MCF 10A (cell line): ENCODE measurements around the gene DMRT3. TPM values are rescaled to one million over a fixed set of nuclear protein-coding genes. Genes with fewer than 3 reads are reported as not detected.
A peak's percentile ranks its signal among the peaks of the same experiment; 100 is the strongest.

Source experiments
- BruUV-seq: library from RNA; stranded (reverse); fragments of 400-500 nt; replicated peaks from 2 replicates; lab custom pipeline; 2021; lab: Mats Ljungman, UMichigan
- CTCF ChIA-PET: fragments of 300-600 bp; sonication (Branson Sonifier 250); formaldehyde crosslinking; extraction: SDS; loops from one replicate; lab custom pipeline; 2021; ENCODE audit warnings: antibody characterized with exemption, inconsistent platforms; lab: Yijun Ruan, JAX
- POLR2A ChIA-PET: fragments of 300-600, 350-650 bp; sonication (Branson Sonifier 250); formaldehyde crosslinking; extraction: SDS; loops from one replicate; lab custom pipeline; 2020; ENCODE audit warnings: antibody characterized with exemption, inconsistent platforms; lab: Yijun Ruan, JAX
- DNase-seq: peaks from one replicate; pipeline ENCODE4 v3.0.0-alpha.2; 2018; ENCODE audit not compliant: unreplicated experiment
- H3K27ac Mint-ChIP-seq: one replicate; pipeline ENCODE4 v1.8.0; 2022; ENCODE audit warnings: mild to moderate bottlenecking, low read depth, mixed read lengths; ENCODE audit not compliant: unreplicated experiment
- H3K27me3 Mint-ChIP-seq: one replicate; pipeline ENCODE4 v1.8.0; 2022; ENCODE audit warnings: mixed read lengths; ENCODE audit not compliant: insufficient read depth, unreplicated experiment
- H3K36me3 Mint-ChIP-seq: one replicate; pipeline ENCODE4 v1.8.0; 2022; ENCODE audit warnings: mild to moderate bottlenecking, moderate library complexity, mixed read lengths; ENCODE audit not compliant: insufficient read depth, unreplicated experiment
- H3K4me1 Mint-ChIP-seq: one replicate; pipeline ENCODE4 v1.8.0; 2022; ENCODE audit warnings: mixed read lengths; ENCODE audit not compliant: insufficient read depth, unreplicated experiment
- H3K4me3 Mint-ChIP-seq: one replicate; pipeline ENCODE4 v1.8.0; 2022; ENCODE audit warnings: mild to moderate bottlenecking, moderate library complexity, mixed read lengths; ENCODE audit not compliant: unreplicated experiment
- H3K9me3 Mint-ChIP-seq: one replicate; pipeline ENCODE4 v1.8.0; 2022; ENCODE audit warnings: mixed read lengths; ENCODE audit not compliant: unreplicated experiment
- intact Hi-C: fragments of 100-400 bp; cut with micrococcal nuclease; formaldehyde crosslinking; loops from 2 replicates; pipeline ENCODE4 v1.14.1; 2022
- total RNA-seq: library from RNA; stranded (reverse); gene quantifications from 2 replicates; pipeline ENCODE4 v1.2.3, GENCODE V29; 2022
- TF ChIP-seq, protein P1 (sequence below): fragments of 200-600 bp; IDR thresholded peaks from one replicate; pipeline ENCODE4 v1.8.0; 2022; ENCODE audit warnings: antibody characterized with exemption, mild to moderate bottlenecking; ENCODE audit not compliant: unreplicated experiment

The DMRT3 gene
- total RNA-seq, 1 experiment from 2014 or later, result not detected

DNA sequence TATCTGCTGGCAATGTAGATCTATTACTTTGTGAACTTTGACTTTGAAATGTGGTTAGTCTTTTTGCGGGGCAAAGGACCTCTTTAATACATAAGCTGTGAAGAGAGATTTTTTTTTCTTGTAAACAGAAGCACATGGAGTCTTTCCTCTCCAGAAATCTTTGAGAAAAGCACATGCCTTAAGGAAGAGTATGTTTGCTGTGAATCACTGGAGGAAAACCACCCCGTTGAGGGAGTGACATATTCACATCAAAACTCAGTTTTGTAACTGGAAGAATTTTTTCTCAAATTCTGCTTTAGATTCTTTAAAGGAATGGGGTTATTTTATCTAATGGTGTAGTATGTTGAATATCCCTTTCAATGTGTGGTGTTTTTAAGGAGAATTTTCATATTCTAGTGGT, 3.5 kb downstream of the DMRT3 start:
- Mint-ChIP-seq H3K9me3 (no peaks in the 10 kb centered on the region), H3K27me3 (peaks cover 74% of the 10 kb centered on the region), H3K4me3 (no peak overlapping the region), H3K27ac (no peak overlapping the region), H3K36me3 (no peaks in the 10 kb centered on the region), H3K4me1 (peaks cover 5% of the 10 kb centered on the region)
- TF ChIP-seq, protein P1, sequence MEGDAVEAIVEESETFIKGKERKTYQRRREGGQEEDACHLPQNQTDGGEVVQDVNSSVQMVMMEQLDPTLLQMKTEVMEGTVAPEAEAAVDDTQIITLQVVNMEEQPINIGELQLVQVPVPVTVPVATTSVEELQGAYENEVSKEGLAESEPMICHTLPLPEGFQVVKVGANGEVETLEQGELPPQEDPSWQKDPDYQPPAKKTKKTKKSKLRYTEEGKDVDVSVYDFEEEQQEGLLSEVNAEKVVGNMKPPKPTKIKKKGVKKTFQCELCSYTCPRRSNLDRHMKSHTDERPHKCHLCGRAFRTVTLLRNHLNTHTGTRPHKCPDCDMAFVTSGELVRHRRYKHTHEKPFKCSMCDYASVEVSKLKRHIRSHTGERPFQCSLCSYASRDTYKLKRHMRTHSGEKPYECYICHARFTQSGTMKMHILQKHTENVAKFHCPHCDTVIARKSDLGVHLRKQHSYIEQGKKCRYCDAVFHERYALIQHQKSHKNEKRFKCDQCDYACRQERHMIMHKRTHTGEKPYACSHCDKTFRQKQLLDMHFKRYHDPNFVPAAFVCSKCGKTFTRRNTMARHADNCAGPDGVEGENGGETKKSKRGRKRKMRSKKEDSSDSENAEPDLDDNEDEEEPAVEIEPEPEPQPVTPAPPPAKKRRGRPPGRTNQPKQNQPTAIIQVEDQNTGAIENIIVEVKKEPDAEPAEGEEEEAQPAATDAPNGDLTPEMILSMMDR, result no peak
- ChIA-PET POLR2A (no interaction called here), CTCF (interaction anchor here (0.9 to 1.9 kb wide), 6 partner anchors 10 to 51 kb away, joined by 3 to 6 read pairs (median 3); no protein-coding TSS in a partner anchor)
- intact Hi-C loops, result no loop called here
- no peak for DNase-seq
- no TSS peak for BruUV-seq

DNA sequence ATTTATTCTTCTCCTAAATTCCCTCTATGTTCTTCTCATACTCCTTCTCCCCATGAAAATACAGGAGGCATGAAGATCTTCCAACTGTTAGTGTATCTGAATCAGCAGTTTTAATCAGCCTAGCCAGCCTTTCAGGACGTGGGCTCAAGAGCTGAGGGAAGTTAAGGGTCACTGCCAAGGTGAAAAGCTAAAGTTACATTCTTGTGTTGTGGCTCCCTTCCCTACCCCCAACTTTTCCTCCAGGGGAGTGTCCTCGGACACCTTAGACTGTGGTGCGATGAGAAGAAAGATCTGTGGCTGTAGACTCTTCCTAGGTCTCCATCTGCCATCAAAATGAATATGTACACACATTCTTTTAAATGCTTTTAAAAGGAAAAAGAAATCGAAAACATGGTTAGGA, 4.2 kb downstream of the DMRT3 start:
- Mint-ChIP-seq H3K36me3 (no peaks in the 10 kb centered on the region), H3K9me3 (no peaks in the 10 kb centered on the region), H3K4me3 (no peak overlapping the region), H3K27me3 (peaks cover 70% of the 10 kb centered on the region), H3K4me1 (peaks cover 5% of the 10 kb centered on the region), H3K27ac (no peak overlapping the region)
- CTCF ChIA-PET, result interaction anchor here (1.0 to 1.9 kb wide), 6 partner anchors 9 to 51 kb away, joined by 3 to 6 read pairs (median 4); no protein-coding TSS in a partner anchor
- intact Hi-C loops, result no loop called here
- no peak for DNase-seq
- POLR2A ChIA-PET, result no interaction called here
- BruUV-seq, result no TSS peak
- TF ChIP-seq, protein P1, result no peak

DNA sequence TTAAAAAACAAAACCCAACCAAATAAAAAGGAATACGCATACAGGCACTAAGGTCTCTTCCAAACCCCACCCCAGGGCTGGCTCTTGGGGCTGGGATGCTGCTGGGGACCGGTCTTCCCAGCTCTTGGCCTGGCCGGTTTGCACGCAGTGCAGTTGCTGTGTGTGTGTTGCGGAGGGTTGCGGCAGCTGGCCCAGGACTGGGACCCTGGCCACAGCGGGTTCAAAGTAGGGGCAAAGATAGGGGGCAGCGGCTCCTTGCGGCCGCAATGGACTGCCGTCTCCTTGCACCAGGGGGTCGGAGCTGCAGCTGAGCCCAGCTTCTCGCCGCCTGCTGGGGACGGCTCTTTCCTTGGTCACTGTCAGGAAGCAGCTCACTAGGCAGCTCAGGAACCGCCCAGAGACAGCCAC, 5.0 kb downstream of the DMRT3 start:
- no peak overlapping the region for H3K27ac Mint-ChIP-seq
- DNase-seq, result no peak
- intact Hi-C loops, result no loop called here
- TF ChIP-seq, protein P1, result no peak
- CTCF ChIA-PET, result interaction anchor here (0.7 to 1.8 kb wide), 6 partner anchors 16 to 752 kb away, joined by 3 to 6 read pairs (median 4); no protein-coding TSS in a partner anchor
- H3K9me3 Mint-ChIP-seq, result no peaks in the 10 kb centered on the region
- POLR2A ChIA-PET, result no interaction called here
- no TSS peak for BruUV-seq
- H3K4me1 Mint-ChIP-seq, result peaks cover 5% of the 10 kb centered on the region
- H3K36me3 Mint-ChIP-seq, result no peaks in the 10 kb centered on the region
- peaks cover 62% of the 10 kb centered on the region for H3K27me3 Mint-ChIP-seq
- no peak overlapping the region for H3K4me3 Mint-ChIP-seq

DNA sequence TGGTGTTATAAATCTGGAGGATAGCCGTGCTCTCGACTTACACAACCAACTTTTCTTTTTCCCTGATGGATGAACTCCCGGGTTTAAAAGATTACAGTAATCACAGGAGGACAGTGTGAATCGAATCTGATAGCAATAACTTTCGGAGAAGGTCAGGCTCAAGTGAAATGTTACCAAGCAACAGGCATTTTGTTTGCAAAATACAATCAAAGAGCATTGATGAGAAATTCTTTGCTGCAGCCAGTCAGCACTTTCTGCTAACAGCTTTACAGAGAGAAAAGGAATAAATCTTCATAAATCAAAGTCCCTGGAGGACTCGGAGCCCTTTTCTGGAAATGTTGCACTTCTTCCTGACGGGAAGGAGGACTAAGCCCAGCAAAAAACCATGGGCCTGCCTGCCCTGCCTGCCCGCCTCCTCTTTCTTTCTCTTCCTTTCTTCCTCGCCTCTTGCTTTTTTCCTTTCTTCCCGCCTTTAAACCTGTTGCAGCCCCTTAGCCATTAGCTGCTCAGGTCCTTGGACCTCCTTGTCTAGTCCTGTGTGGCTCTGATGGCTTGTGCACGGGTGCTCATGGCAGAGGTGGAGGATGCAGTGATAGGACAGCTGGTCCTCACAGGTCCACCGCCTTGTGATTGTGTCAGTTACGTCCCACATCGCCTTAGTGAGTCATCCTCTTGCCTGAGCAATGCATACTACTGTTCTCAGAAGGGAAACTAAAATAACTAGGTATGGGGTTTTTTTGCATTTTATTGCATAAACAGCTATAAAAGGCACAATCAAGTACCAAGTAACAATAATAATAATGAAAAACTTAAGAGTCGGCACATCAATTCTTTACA, 6.2 kb downstream of the DMRT3 start:
- no peaks in the 10 kb centered on the region for H3K9me3 Mint-ChIP-seq
- no peaks in the 10 kb centered on the region for H3K36me3 Mint-ChIP-seq
- CTCF ChIA-PET, result interaction anchor here (0.5 to 1.8 kb wide), 7 partner anchors 15 to 91 kb away, joined by 3 to 6 read pairs (median 3); no protein-coding TSS in a partner anchor
- peaks cover 73% of the 10 kb centered on the region for H3K27me3 Mint-ChIP-seq
- POLR2A ChIA-PET, result interaction anchor here (0.9 kb wide), 1 partner anchor 9 kb away, joined by 3 read pairs; no protein-coding TSS in a partner anchor
- peak; percentile 36 for DNase-seq
- no peak overlapping the region for H3K27ac Mint-ChIP-seq
- H3K4me3 Mint-ChIP-seq, result no peak overlapping the region
- intact Hi-C loops, result no loop called here
- peaks cover 5% of the 10 kb centered on the region for H3K4me1 Mint-ChIP-seq
- TF ChIP-seq, protein P1, result no peak
- BruUV-seq, result no TSS peak
